Measurements from ENCODE around the gene IGFALS. TPM values are rescaled to one million over a fixed set of nuclear protein-coding genes. Genes with fewer than 3 reads are reported as not detected.

Gene IGFALS
- total and polyA plus RNA-seq, 2 of the 4 experiments (the other 2 are of a cell fraction) = not detected

DNA sequence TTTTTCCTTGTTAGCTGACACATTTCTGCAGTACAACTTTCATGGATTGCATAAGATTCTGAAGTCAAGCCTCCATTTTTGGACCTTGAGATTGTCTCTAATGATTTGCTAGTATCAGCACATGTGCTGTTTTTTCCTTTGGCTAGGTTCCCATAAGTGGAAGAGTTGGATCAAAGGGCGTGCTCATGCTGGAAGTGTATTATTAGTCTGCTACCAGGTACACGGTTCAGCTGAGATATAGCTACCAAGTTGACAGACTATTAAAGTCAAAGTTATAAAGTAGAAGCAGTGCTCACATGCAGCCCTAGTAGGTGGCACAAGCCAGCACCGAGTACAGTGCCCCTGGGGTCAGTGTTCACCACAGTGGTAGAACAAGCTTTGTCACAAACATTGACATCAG is 36.7 kb upstream of the IGFALS start:
- Histone ChIP-seq H3K4me1 (ENCODE audit: control insufficient read depth, insufficient read depth, low read length) (peaks cover 6% of the 10 kb centered on the region; the same call in 1 of the 2 replicates), H2BK20ac (ENCODE audit: low read depth, low read length) (no peak overlapping the region), H3K36me3 (ENCODE audit: control insufficient read depth, insufficient read depth, low read length) (peaks cover 8% of the 10 kb centered on the region), H3K18ac (ENCODE audit: low read depth, low read length) (no peak overlapping the region), H3K9ac (ENCODE audit: low read depth, low read length) (no peak overlapping the region), H3K9me1 (ENCODE audit: insufficient read depth, low read length) (peaks cover 11% of the 10 kb centered on the region), H3K14ac (replicated peaks; ENCODE audit: low read depth, low read length) (no peak overlapping the region), H2BK5ac (ENCODE audit: low read depth, low read length, poor library complexity, severe bottlenecking) (no peak overlapping the region), H2BK15ac (ENCODE audit: low read depth, low read length) (no peak overlapping the region), H2AFZ (replicated peaks; ENCODE audit: low read length, poor library complexity) (no peak overlapping the region), H3K56ac (ENCODE audit: extremely low read depth, insufficient read depth, low read length) (no peak overlapping the region), H4K8ac (ENCODE audit: low read depth in 2 of 2, low read length in 2 of 2) (no peak overlapping the region), H3K27me3 (ENCODE audit: control insufficient read depth, insufficient read depth, low read length) (no peaks in the 10 kb centered on the region), H3K4me3 (ENCODE audit: insufficient read depth, low read depth, low read length) (no peak overlapping the region), H3K27ac (ENCODE audit: insufficient read depth, low read length) (no peak overlapping the region), H4K5ac (ENCODE audit: low read depth, low read length) (no peak overlapping the region), H2AK9ac (replicated peaks; ENCODE audit: low read depth, low read length, poor library complexity) (no peak overlapping the region), H3K4ac (ENCODE audit: low read depth, low read length) (no peak overlapping the region), H3K79me1 (ENCODE audit: low read depth in 1 of 2, low read length in 2 of 2) (peaks cover 17 to 48% of the 10 kb centered on the region in 2 experiments), H4K20me1 (ENCODE audit: insufficient read depth, low read length) (peaks cover 15% of the 10 kb centered on the region; the same call in 1 of the 2 replicates), H3K4me2 (ENCODE audit: low read depth, low read length) (no peak overlapping the region), H2AK5ac (ENCODE audit: low read depth, low read length) (no peak overlapping the region), H2BK120ac (ENCODE audit: low read depth, low read length) (no peak overlapping the region), H3K9me3 (ENCODE audit: control insufficient read depth, insufficient read depth, low read length) (no peaks in the 10 kb centered on the region), H4K91ac (ENCODE audit: insufficient read depth, low read depth, low read length) (no peak overlapping the region), H3K23ac (ENCODE audit: low read depth, low read length) (no peak overlapping the region)
- in situ Hi-C loops (cut with MboI; ENCODE audit: low sequenced_read_pairs) (no loop called here), dilution Hi-C loops (cut with HindIII; ENCODE audit: low sequenced_read_pairs, unreplicated experiment) (no loop called here), intact Hi-C loops (cut with micrococcal nuclease) (no loop called here)
- ATAC-seq (ENCODE audit: low read depth) (no peak), DNase-seq (no peak)
- TF ChIP-seq BHLHE40 (IDR thresholded peaks at IDR 0.05; ENCODE audit: low read depth, low read length) = no peak
- no peak for TF ChIP-seq FOS (IDR thresholded peaks at IDR 0.05; ENCODE audit: low read depth, low read length)
- no peak for TF ChIP-seq CEBPB (IDR thresholded peaks at IDR 0.05; ENCODE audit: low read depth, low read length)
- TF ChIP-seq NFE2L2 (IDR thresholded peaks at IDR 0.05; ENCODE audit: low read depth, low read length) = no peak
- TF ChIP-seq SMC3 (IDR thresholded peaks at IDR 0.05; ENCODE audit: low read depth, low read length) = no peak
- TF ChIP-seq RAD21 (IDR thresholded peaks at IDR 0.05; ENCODE audit: low read length) = no peak
- TF ChIP-seq, protein P1, sequence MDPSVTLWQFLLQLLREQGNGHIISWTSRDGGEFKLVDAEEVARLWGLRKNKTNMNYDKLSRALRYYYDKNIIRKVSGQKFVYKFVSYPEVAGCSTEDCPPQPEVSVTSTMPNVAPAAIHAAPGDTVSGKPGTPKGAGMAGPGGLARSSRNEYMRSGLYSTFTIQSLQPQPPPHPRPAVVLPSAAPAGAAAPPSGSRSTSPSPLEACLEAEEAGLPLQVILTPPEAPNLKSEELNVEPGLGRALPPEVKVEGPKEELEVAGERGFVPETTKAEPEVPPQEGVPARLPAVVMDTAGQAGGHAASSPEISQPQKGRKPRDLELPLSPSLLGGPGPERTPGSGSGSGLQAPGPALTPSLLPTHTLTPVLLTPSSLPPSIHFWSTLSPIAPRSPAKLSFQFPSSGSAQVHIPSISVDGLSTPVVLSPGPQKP (IDR thresholded peaks at IDR 0.05; ENCODE audit: borderline replicate concordance, low read depth, low read length) = no peak
- TF ChIP-seq RFX5 (IDR thresholded peaks at IDR 0.05; ENCODE audit: low read depth, low read length) = no peak
- no peak for TF ChIP-seq POLR2A (IDR thresholded peaks at IDR 0.05; ENCODE audit: low read depth, low read length)
- no peak for TF ChIP-seq MAFK (IDR thresholded peaks at IDR 0.05; ENCODE audit: low read depth, low read length)
- WGBS, 2 experiments (ENCODE audit: extremely low coverage in 2 of 2, insufficient read length in 1 of 2) = 100% methylated on average over 1 of the region's 3 CpGs; no CpG with 5 or more reads in 1 of the 2 experiments
- POLR2A ChIA-PET (ENCODE audit: unreplicated experiment) = no interaction called here
- CTCF ChIA-PET = no interaction called here
- BruUV-seq (replicated peaks) = no TSS peak
